ENCODE results near the gene TPM3. TPM values are rescaled to one million over a fixed set of nuclear protein-coding genes. Genes with fewer than 3 reads are reported as not detected.

TPM3 gene
- 401 and 557 TPM in 2 replicates for total RNA-seq

GRCh38 chr1:154191990-154192461, at the start of gene TPM3:
Gene TPM3 (minus strand): TSS chr1:154192100. CDS start chr1:154192018, 82 bp downstream.

DNA sequence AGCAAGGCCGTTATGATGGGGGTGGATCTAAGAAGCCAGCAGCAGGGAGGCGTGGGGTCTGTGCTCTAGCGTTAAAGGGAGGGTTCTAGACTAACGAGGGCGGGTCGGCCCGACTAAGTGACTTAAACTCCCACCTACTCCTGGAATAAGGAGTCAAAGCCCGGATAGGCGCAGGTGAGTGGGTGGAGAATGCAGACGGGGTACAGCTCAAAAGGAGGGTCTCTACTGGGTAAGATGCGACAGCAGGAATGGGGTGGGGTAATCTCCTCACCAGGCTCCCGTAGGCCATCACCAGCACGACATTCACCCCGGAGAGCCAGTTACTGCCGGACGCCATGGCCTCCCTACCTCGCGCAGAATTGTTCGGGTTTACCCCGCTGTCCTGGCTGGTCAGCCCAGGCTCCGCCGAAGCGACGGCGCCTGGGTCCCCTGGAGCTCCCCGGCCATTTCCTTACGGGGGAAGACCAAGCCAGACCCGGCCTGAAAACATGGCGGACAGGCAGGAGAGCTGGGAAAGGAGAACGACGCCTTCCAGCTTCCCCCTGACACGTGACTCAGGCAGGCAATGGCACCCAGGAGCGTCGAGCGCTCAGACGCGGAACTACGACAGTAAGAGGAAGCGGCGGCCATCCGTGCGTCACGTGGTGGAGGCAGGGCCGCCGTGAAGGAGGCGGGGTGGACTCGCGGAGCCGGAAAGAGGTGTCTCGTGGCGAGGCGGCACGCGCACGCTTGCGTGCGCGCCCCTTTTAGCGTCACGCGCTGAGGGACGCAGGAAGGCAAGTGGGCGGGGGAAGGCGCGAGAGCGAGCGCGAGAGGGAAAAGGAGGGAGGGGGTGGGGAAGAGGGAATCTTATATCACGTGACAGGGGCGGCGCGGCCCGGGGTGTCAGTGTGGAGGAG, 28.4 kb upstream of the TPM3 start, which contains the start of gene UBAP2L:
Gene UBAP2L, plus strand, starts transcription at position 885 of the 899 bp plus-strand sequence. CDS start 4,169 bp downstream, outside the sequence.

DNA sequence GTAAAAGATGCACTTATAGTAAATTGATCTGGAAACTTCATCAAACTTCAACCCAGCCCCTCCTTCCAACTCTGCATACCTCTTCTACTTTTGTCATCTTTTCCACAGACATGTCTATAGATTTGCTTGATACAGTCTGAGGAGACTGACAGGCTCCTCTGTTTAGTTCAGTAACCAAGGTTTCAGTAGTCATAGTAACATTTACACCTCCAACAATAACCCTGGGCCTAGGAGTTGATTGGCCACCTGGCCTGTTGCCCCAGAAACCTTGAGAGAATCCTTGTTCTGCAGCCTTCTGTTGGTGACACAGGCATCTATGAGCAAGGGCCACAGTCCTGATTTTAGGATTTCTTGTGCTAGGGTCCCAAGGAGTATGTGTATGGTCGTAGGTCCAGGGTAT, 14.3 kb upstream of the TPM3 start, which contains the start of gene CFAP141:
Gene CFAP141, minus strand, starts transcription at position 138 of the 400 bp plus-strand sequence. Its CDS starts 26 bp downstream, at position 112.

GRCh38 chr1:154154534-154155191, 37.2 kb downstream of the TPM3 start, which contains the start of gene NUP210L:
Gene NUP210L (minus strand): TSS chr1:154155073.

Small RNAs within 50 kb of the gene (small RNA-seq; reads per million reads assigned to genes)
- gene MIR190B: 0.41 reads per million, percentile 21 among the genes with 10 or more reads in this experiment

Other genes starting within 250 kb of the TPM3 start
- 22.0 and 27.0 TPM in 2 replicates for gene DENND4B, start 245.4 kb downstream of the TPM3 start, total RNA-seq
- 5.9 and 7.6 TPM in 2 replicates for gene CRTC2, start 233.5 kb downstream of the TPM3 start, total RNA-seq
- 62.2 and 64.7 TPM in 2 replicates for gene SLC39A1, start 228.6 kb downstream of the TPM3 start, total RNA-seq
- 8.8 and 11.1 TPM in 2 replicates for gene CREB3L4, start 224.2 kb downstream of the TPM3 start, total RNA-seq
- gene JTB, start 214.4 kb downstream of the TPM3 start, total RNA-seq: 73.5 and 80.2 TPM in 2 replicates
- 67.4 and 82.3 TPM in 2 replicates for gene RAB13, start 205.8 kb downstream of the TPM3 start, total RNA-seq
- 1,352 and 2,599 TPM in 2 replicates for gene RPS27, start 201.3 kb downstream of the TPM3 start, total RNA-seq
- gene NUP210L, start 37.0 kb downstream of the TPM3 start, total RNA-seq: under 0.01 TPM in 2 replicates
- not detected in 2 replicates for gene CFAP141, start 14.2 kb upstream of the TPM3 start, total RNA-seq
- 94.1 and 129 TPM in 2 replicates for gene UBAP2L, start 28.9 kb upstream of the TPM3 start, total RNA-seq
- 88.6 and 95.0 TPM in 2 replicates for gene HAX1, start 80.5 kb upstream of the TPM3 start, total RNA-seq
- not detected in 2 replicates for gene AQP10, start 129.0 kb upstream of the TPM3 start, total RNA-seq
- gene ATP8B2, start 133.4 kb upstream of the TPM3 start, total RNA-seq: 144 and 149 TPM in 2 replicates
- gene IL6R, start 213.2 kb upstream of the TPM3 start, total RNA-seq: 13.6 and 21.1 TPM in 2 replicates